Measurements from ENCODE around the gene SLC6A13. TPM values are rescaled to one million over a fixed set of nuclear protein-coding genes. Genes with fewer than 3 reads are reported as not detected.

The SLC6A13 gene
- total RNA-seq, 2 experiments from 2014 or later, result 0.11 to 0.60 TPM

DNA sequence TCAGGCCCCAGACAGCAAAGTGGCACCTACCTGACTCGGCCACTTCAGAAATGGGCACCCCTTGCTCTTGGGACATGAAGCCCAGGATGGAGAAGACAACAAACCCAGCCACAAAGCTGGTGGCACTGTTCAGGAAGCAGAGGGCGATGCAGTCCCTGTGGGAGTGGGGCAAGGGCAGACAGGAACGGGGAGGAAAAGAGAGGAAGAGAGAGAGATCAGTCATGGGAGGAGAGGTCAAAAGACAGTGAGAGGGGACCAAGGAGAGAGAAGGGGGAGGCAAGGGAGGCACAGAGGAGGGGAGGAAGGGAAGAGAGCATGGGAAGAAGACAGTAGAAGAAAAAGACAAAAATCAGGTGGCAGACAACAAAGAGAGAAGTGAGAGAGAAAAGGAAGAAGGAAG is 65.3 kb downstream of the SLC6A13 start:
- no peak for DNase-seq
- Mint-ChIP-seq H3K4me3 (no peak overlapping the region), H3K4me1 (ENCODE audit: low read depth) (no peaks in the 10 kb centered on the region), H3K27ac (no peak overlapping the region), H3K36me3 (ENCODE audit: low read depth) (no peaks in the 10 kb centered on the region), H3K9me3 (no peaks in the 10 kb centered on the region), H3K27me3 (peaks cover 69% of the 10 kb centered on the region)
- ChIA-PET POLR2A (no interaction called here), CTCF (no interaction called here)
- H3K4me3 ChIP-seq (ENCODE audit: low read length), result no peak overlapping the region
- intact Hi-C loops (cut with DNase I, micrococcal nuclease), result no loop called here
- peaks cover 0 to 7% of the 10 kb centered on the region in 2 experiments for H3K9me3 ChIP-seq (ENCODE audit: control insufficient read depth in 1 of 2, insufficient read depth in 1 of 2, low read length in 2 of 2)
- H3K36me3 ChIP-seq (ENCODE audit: insufficient read depth, low read length), result no peaks in the 10 kb centered on the region
- no peak overlapping the region for H3K27ac ChIP-seq (ENCODE audit: low read depth in 1 of 2, low read length in 2 of 2)
- TF ChIP-seq CTCF (IDR thresholded peaks at IDR 0.05), result no peak
- H3K4me1 ChIP-seq (ENCODE audit: insufficient read depth, low read length), result no peaks in the 10 kb centered on the region
- no peak for ATAC-seq (ENCODE audit: poor library complexity)
- peaks cover 9 to 12% of the 10 kb centered on the region in 2 experiments for H3K27me3 ChIP-seq (ENCODE audit: control insufficient read depth in 1 of 2, insufficient read depth in 2 of 2, low read length in 2 of 2)

DNA sequence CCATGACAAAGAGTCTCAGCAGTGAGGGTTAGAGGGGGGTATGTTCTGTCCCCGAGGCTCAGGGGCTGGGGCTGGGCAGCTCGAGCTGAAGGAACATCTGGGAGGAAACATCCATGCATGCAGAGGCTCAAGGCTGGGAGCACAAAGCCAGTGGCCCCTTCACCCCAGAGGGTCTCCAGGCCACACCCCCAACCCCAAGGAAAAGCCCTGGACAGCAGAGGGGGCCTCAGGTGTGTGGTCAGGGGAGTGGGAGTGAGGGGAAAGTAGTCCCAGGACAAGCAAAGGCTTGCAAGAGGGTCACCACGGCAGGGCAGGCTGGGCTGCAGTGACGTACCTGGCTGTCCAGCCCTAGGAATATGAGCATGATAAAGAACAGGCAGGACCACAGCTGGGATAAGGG is 66.2 kb downstream of the SLC6A13 start:
- ChIA-PET CTCF (no interaction called here), POLR2A (no interaction called here)
- H3K4me1 ChIP-seq (ENCODE audit: insufficient read depth, low read length), result no peaks in the 10 kb centered on the region
- Mint-ChIP-seq H3K9me3 (no peaks in the 10 kb centered on the region), H3K27me3 (peaks cover 69% of the 10 kb centered on the region), H3K4me3 (no peak overlapping the region), H3K27ac (no peak overlapping the region), H3K4me1 (ENCODE audit: low read depth) (no peaks in the 10 kb centered on the region), H3K36me3 (ENCODE audit: low read depth) (no peaks in the 10 kb centered on the region)
- no peak overlapping the region for H3K27ac ChIP-seq (ENCODE audit: low read depth in 1 of 2, low read length in 2 of 2)
- H3K9me3 ChIP-seq (ENCODE audit: control insufficient read depth in 1 of 2, insufficient read depth in 1 of 2, low read length in 2 of 2), result peaks cover 0 to 5% of the 10 kb centered on the region in 2 experiments
- intact Hi-C loops (cut with DNase I, micrococcal nuclease), result no loop called here
- no peaks in the 10 kb centered on the region for H3K36me3 ChIP-seq (ENCODE audit: insufficient read depth, low read length)
- H3K27me3 ChIP-seq (ENCODE audit: control insufficient read depth in 1 of 2, insufficient read depth in 2 of 2, low read length in 2 of 2), result peaks cover 3 to 6% of the 10 kb centered on the region in 2 experiments
- no peak for TF ChIP-seq CTCF (IDR thresholded peaks at IDR 0.05)
- ATAC-seq (ENCODE audit: poor library complexity) (no peak), DNase-seq (no peak)
- no peak overlapping the region for H3K4me3 ChIP-seq (ENCODE audit: low read length)

- Histone ChIP-seq H3K27me3 (ENCODE audit: control insufficient read depth in 1 of 2, insufficient read depth in 2 of 2, low read length in 2 of 2) (peaks cover 3 to 6% of the 10 kb centered on the region in 2 experiments), H3K4me3 (ENCODE audit: low read length) (no peak overlapping the region), H3K9me3 (ENCODE audit: control insufficient read depth in 1 of 2, insufficient read depth in 1 of 2, low read length in 2 of 2) (peaks cover 0 to 5% of the 10 kb centered on the region in 2 experiments), H3K36me3 (ENCODE audit: insufficient read depth, low read length) (no peaks in the 10 kb centered on the region), H3K27ac (ENCODE audit: low read depth in 1 of 2, low read length in 2 of 2) (no peak overlapping the region), H3K4me1 (ENCODE audit: insufficient read depth, low read length) (no peaks in the 10 kb centered on the region)
- DNase-seq (no peak), ATAC-seq (ENCODE audit: poor library complexity) (no peak)
- ChIA-PET POLR2A (no interaction called here), CTCF (no interaction called here)
- Mint-ChIP-seq H3K27me3 (peaks cover 64% of the 10 kb centered on the region), H3K4me1 (ENCODE audit: low read depth) (no peaks in the 10 kb centered on the region), H3K27ac (no peak overlapping the region), H3K36me3 (ENCODE audit: low read depth) (no peaks in the 10 kb centered on the region), H3K9me3 (no peaks in the 10 kb centered on the region), H3K4me3 (no peak overlapping the region)
- intact Hi-C loops (cut with DNase I, micrococcal nuclease), result no loop called here
- TF ChIP-seq CTCF (IDR thresholded peaks at IDR 0.05), result no peak
Observed at GRCh38 chr12:195951-196350, 66.7 kb downstream of the SLC6A13 start.
